ENCODE data around the gene DZIP1.

The DZIP1 gene

GRCh38 chr13:95636853-95637252 is 7.7 kb downstream of the DZIP1 start:
- H3K36me3 ChIP-seq (ENCODE audit: low read length): no peaks in the 10 kb centered on the region
- no peaks in the 10 kb centered on the region for H3K27me3 ChIP-seq (ENCODE audit: low read length)
- no peak overlapping the region for H3K4me3 ChIP-seq (ENCODE audit: insufficient read depth, low read length, poor library complexity, severe bottlenecking)
- no peak overlapping the region for H3K4me2 ChIP-seq (ENCODE audit: low read depth, low read length, poor library complexity, severe bottlenecking)
- no peaks in the 10 kb centered on the region for H3K9me2 ChIP-seq (replicated peaks; ENCODE audit: insufficient read depth, low read length)
- no peaks in the 10 kb centered on the region for H4K20me1 ChIP-seq (ENCODE audit: low read depth, low read length)
- H2AFZ ChIP-seq (ENCODE audit: low read depth, low read length, severe bottlenecking): no peak overlapping the region
- H3K27ac ChIP-seq (ENCODE audit: low read depth, low read length): no peak overlapping the region
- H3F3A ChIP-seq (ENCODE audit: insufficient read depth): no peaks in the 10 kb centered on the region
- no peak overlapping the region for H3K9ac ChIP-seq (ENCODE audit: low read length)
- no peak for TF ChIP-seq CTCF (IDR thresholded peaks at IDR 0.05; ENCODE audit: insufficient read depth, low read length, poor library complexity, severe bottlenecking)
- no peak for TF ChIP-seq EZH2phosphoT487 (conservative IDR thresholded peaks at IDR 0.05; ENCODE audit: low read length)
- no peaks in the 10 kb centered on the region for H3K79me2 ChIP-seq (ENCODE audit: insufficient read depth, low read length)
- H3K9me3 ChIP-seq (ENCODE audit: insufficient read depth, low read length): no peaks in the 10 kb centered on the region

- Histone ChIP-seq H4K20me1 (ENCODE audit: low read depth, low read length) (no peaks in the 10 kb centered on the region), H3K36me3 (ENCODE audit: low read length) (no peaks in the 10 kb centered on the region), H3K9ac (ENCODE audit: low read length) (no peak overlapping the region), H3K27ac (ENCODE audit: low read depth, low read length) (no peak overlapping the region), H3K27me3 (ENCODE audit: low read length) (no peaks in the 10 kb centered on the region), H3K79me2 (ENCODE audit: insufficient read depth, low read length) (no peaks in the 10 kb centered on the region), H2AFZ (ENCODE audit: low read depth, low read length, severe bottlenecking) (no peak overlapping the region), H3K9me3 (ENCODE audit: insufficient read depth, low read length) (no peaks in the 10 kb centered on the region), H3K9me2 (replicated peaks; ENCODE audit: insufficient read depth, low read length) (no peaks in the 10 kb centered on the region), H3K4me2 (ENCODE audit: low read depth, low read length, poor library complexity, severe bottlenecking) (no peak overlapping the region), H3F3A (ENCODE audit: insufficient read depth) (no peaks in the 10 kb centered on the region), H3K4me3 (ENCODE audit: insufficient read depth, low read length, poor library complexity, severe bottlenecking) (no peak overlapping the region)
- TF ChIP-seq CTCF (IDR thresholded peaks at IDR 0.05; ENCODE audit: insufficient read depth, low read length, poor library complexity, severe bottlenecking) (no peak), EZH2phosphoT487 (conservative IDR thresholded peaks at IDR 0.05; ENCODE audit: low read length) (no peak)
Measured at GRCh38 chr13:95630593-95630992, 13.9 kb downstream of the DZIP1 start.

GRCh38 chr13:95629071-95629470 is 15.4 kb downstream of the DZIP1 start:
- no peak overlapping the region for H3K4me2 ChIP-seq (ENCODE audit: low read depth, low read length, poor library complexity, severe bottlenecking)
- no peaks in the 10 kb centered on the region for H3K79me2 ChIP-seq (ENCODE audit: insufficient read depth, low read length)
- no peaks in the 10 kb centered on the region for H3K36me3 ChIP-seq (ENCODE audit: low read length)
- no peaks in the 10 kb centered on the region for H3K9me3 ChIP-seq (ENCODE audit: insufficient read depth, low read length)
- H3K27ac ChIP-seq (ENCODE audit: low read depth, low read length): no peak overlapping the region
- no peak overlapping the region for H3K9ac ChIP-seq (ENCODE audit: low read length)
- no peaks in the 10 kb centered on the region for H3K27me3 ChIP-seq (ENCODE audit: low read length)
- no peak overlapping the region for H3K4me3 ChIP-seq (ENCODE audit: insufficient read depth, low read length, poor library complexity, severe bottlenecking)
- H3F3A ChIP-seq (ENCODE audit: insufficient read depth): no peaks in the 10 kb centered on the region
- no peak overlapping the region for H2AFZ ChIP-seq (ENCODE audit: low read depth, low read length, severe bottlenecking)
- H4K20me1 ChIP-seq (ENCODE audit: low read depth, low read length): no peaks in the 10 kb centered on the region
- H3K9me2 ChIP-seq (replicated peaks; ENCODE audit: insufficient read depth, low read length): no peaks in the 10 kb centered on the region
- TF ChIP-seq CTCF (IDR thresholded peaks at IDR 0.05; ENCODE audit: insufficient read depth, low read length, poor library complexity, severe bottlenecking): no peak
- no peak for TF ChIP-seq EZH2phosphoT487 (conservative IDR thresholded peaks at IDR 0.05; ENCODE audit: low read length)

Measured in SU-DHL-6 (cell line).